Activated B cell treated with CpG ODN at 0.5 μM for 24 hours (primary cell): ENCODE results near the gene CALD1. TPM values are rescaled to one million over a fixed set of nuclear protein-coding genes. Genes with fewer than 3 reads are reported as not detected.

Experiments used
- ATAC-seq: fragments of 200-7000 bp; cut with Tn5 transposase; one replicate; pipeline ENCODE4 v1.10.0; 2021; ENCODE audit warnings: low read depth, mild to moderate bottlenecking, moderate library complexity
- CTCF ChIA-PET: fragments of 350-600 bp; sonication (Branson Sonifier 250); formaldehyde crosslinking; loops from one replicate; lab custom pipeline; 2021; ENCODE audit warnings: antibody characterized with exemption; lab: Charles Lee
- POLR2A ChIA-PET: fragments of 350-600 bp; sonication (Branson Sonifier 250); formaldehyde crosslinking; loops from one replicate; lab custom pipeline; 2021; ENCODE audit warnings: antibody characterized with exemption; lab: Charles Lee
- DNase-seq: peaks from one replicate; pipeline ENCODE4 v3.0.0; 2022
- H3K27ac Mint-ChIP-seq: one replicate; pipeline ENCODE4 v1.8.0; 2020; ENCODE audit warnings: mixed read lengths
- H3K27me3 Mint-ChIP-seq: one replicate; pipeline ENCODE4 v1.8.0; 2021; ENCODE audit warnings: mixed read lengths
- H3K36me3 Mint-ChIP-seq: one replicate; pipeline ENCODE4 v1.8.0; 2021; ENCODE audit warnings: low read depth, mixed read lengths
- H3K4me1 Mint-ChIP-seq: one replicate; pipeline ENCODE4 v1.8.0; 2021; ENCODE audit warnings: mixed read lengths
- H3K4me3 Mint-ChIP-seq: one replicate; pipeline ENCODE4 v1.8.0; 2020; ENCODE audit warnings: mild to moderate bottlenecking, mixed read lengths
- H3K9me3 Mint-ChIP-seq: one replicate; pipeline ENCODE4 v1.8.0; 2020; ENCODE audit warnings: mixed read lengths
- intact Hi-C: fragments of 100-400 bp; cut with micrococcal nuclease; formaldehyde crosslinking; loops from one replicate; pipeline ENCODE4 v1.15.1; 2024
- total RNA-seq: library from RNA; stranded (reverse); gene quantifications from 2 replicates; pipeline ENCODE4 v1.2.3, GENCODE V29; 2022
- TF ChIP-seq, protein P1 (sequence below): fragments of 200-600 bp; IDR thresholded peaks from one replicate; pipeline ENCODE4 v1.8.0; 2022; ENCODE audit warnings: antibody characterized with exemption, mild to moderate bottlenecking

Gene CALD1
- total RNA-seq, 1 donor from 2014 or later = 0.33 TPM

DNA sequence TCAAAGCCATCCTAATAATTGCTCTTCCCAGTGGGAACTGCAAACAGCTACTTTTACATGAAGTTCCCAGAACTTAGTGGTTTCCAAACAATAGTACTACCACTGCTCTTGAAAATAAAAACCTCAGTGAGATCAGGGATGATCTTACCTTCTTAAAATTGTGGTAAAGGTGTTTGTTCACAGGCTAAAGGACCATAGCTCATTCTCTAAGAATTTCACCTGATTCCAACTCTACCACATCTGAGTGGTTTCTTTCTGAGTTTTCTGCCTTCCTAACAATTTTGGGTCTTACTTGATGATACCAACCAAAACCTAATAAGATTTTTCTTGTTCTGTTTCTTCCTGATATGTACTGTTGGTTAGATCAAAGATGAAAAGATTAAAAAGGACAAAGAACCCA is 161.3 kb downstream of the CALD1 start:
- ChIA-PET POLR2A (no interaction called here), CTCF (interaction anchor here (1.4 kb wide), 1 partner anchor 307 kb away, joined by 3 read pairs; no protein-coding TSS in a partner anchor)
- TF ChIP-seq, protein P1, sequence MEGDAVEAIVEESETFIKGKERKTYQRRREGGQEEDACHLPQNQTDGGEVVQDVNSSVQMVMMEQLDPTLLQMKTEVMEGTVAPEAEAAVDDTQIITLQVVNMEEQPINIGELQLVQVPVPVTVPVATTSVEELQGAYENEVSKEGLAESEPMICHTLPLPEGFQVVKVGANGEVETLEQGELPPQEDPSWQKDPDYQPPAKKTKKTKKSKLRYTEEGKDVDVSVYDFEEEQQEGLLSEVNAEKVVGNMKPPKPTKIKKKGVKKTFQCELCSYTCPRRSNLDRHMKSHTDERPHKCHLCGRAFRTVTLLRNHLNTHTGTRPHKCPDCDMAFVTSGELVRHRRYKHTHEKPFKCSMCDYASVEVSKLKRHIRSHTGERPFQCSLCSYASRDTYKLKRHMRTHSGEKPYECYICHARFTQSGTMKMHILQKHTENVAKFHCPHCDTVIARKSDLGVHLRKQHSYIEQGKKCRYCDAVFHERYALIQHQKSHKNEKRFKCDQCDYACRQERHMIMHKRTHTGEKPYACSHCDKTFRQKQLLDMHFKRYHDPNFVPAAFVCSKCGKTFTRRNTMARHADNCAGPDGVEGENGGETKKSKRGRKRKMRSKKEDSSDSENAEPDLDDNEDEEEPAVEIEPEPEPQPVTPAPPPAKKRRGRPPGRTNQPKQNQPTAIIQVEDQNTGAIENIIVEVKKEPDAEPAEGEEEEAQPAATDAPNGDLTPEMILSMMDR = no peak

DNA sequence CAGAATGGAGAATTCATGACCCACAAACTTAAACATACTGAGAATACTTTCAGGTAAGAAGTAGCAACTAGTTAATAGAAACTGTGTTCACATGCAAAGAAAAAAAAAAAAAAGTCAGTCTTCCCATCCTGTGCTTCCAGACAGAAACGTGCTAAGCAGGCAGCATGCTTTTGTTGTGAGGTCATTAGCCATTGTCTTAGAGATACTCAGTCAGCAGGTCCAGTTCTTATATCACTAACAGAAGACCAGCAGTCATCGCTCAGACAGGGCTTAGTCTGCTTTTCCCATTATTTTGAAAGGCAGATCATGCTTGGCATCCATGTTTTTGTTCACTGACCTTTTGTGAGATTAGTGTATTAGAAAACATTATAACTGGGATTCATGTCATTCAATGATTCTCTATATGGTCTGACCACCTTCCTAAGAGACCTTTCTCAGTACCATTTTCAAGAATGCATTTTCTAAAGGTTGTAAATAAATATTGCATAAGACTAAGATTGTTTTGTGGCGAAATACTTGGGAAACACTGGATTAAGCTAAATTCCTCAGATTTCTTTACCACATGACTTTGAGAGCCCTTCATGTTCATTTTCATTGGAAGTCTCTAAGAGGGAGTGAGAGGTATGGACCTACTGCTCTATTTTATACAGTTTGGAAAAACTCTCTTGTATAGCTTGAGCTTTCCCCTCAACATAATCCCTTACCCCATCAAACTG is 161.9 kb downstream of the CALD1 start:
- Mint-ChIP-seq H3K4me3 (no peak overlapping the region), H3K27ac (no peak overlapping the region), H3K27me3 (no peaks in the 10 kb centered on the region), H3K9me3 (no peaks in the 10 kb centered on the region), H3K4me1 (peaks cover under 1% of the 10 kb centered on the region), H3K36me3 (no peaks in the 10 kb centered on the region)
- TF ChIP-seq, protein P1 = no peak
- no peak for DNase-seq
- POLR2A ChIA-PET = no interaction called here
- intact Hi-C loops = no loop called here
- no peak for ATAC-seq
- CTCF ChIA-PET = interaction anchor here (1.4 kb wide), 1 partner anchor 308 kb away, joined by 3 read pairs; no protein-coding TSS in a partner anchor

More for the DNA sequence above, 161.3 kb downstream of the CALD1 start:
- Mint-ChIP-seq H3K27ac (no peak overlapping the region), H3K9me3 (no peaks in the 10 kb centered on the region), H3K27me3 (no peaks in the 10 kb centered on the region), H3K4me1 (no peaks in the 10 kb centered on the region), H3K4me3 (no peak overlapping the region), H3K36me3 (no peaks in the 10 kb centered on the region)
- no peak for DNase-seq
- no peak for ATAC-seq
- intact Hi-C loops = no loop called here

DNA sequence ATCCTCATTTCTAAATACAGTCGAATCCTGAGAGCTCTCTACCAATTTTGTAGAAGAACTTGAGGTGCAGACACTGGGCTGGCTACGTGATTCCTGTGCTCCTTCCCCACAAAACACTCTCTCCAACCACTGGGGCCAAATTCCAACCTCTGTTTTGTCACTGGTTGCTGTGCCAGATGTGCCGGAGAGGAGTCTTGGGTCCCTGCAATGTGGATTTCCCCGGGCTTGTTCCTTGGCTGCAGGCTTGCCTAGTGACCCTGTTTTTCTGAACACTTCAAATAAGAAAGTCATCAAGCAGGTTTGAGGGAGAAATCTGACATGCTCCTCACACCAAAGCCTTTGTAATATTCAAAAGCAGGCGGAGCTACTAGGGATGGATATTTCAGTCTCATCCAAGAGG is 162.5 kb downstream of the CALD1 start:
- Mint-ChIP-seq H3K4me1 (peaks cover 1% of the 10 kb centered on the region), H3K27ac (no peak overlapping the region), H3K9me3 (no peaks in the 10 kb centered on the region), H3K27me3 (no peaks in the 10 kb centered on the region), H3K36me3 (no peaks in the 10 kb centered on the region), H3K4me3 (no peak overlapping the region)
- ChIA-PET POLR2A (no interaction called here), CTCF (interaction anchor here (1.4 kb wide), 1 partner anchor 309 kb away, joined by 3 read pairs; no protein-coding TSS in a partner anchor)
- TF ChIP-seq, protein P1 = no peak
- no peak for DNase-seq
- ATAC-seq = no peak
- intact Hi-C loops = no loop called here

DNA sequence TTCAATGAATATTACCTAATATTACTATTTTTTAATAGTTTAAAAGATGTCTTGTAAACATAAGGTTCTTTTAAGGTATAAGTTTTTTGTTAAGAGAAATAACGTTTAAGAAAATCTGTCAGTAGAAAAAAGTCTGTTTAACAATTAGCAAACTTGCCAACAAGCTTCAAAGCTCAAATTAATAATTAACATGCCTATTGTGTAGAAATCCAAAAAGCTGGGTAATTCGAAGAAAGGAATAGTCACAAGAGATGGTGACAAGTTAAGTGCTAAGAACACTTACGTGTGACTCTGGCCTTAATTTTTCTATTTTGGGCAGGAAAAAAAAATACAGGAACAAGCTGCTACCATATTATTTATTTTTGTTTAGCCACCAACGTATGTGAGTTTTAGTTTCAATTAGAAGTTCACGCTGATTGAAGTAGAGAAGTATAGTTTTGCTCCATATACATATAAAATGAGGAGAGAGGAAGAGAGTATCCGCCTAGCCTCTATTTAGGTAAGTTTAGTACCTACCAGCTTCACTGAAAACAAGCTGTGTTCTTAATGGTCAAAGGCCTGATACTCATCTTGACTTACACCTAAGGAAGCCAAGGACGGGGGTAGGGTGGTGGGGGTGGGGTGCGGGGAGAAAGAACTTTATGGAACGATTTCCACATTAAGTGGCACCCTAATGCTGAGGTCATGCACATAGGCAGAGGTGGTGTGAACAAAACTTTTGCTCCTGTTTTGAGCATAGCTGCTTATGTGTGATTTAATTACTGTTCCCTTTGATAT is 163.4 kb downstream of the CALD1 start:
- no peaks in the 10 kb centered on the region for H3K9me3 Mint-ChIP-seq

More for the DNA sequence above, 163.4 kb downstream of the CALD1 start:
- Mint-ChIP-seq H3K36me3 (no peaks in the 10 kb centered on the region), H3K27ac (no peak overlapping the region), H3K4me3 (no peak overlapping the region), H3K27me3 (no peaks in the 10 kb centered on the region), H3K4me1 (peaks cover 1% of the 10 kb centered on the region)
- TF ChIP-seq, protein P1 = no peak
- intact Hi-C loops = loop anchor here (1.0 kb wide), 1 partner anchor 310 kb away; no protein-coding TSS in a partner anchor
- ATAC-seq = no peak
- ChIA-PET CTCF (interaction anchor here (0.8 to 3.9 kb wide), 5 partner anchors 9 to 429 kb away, joined by 3 to 30 read pairs (median 3); no protein-coding TSS in a partner anchor), POLR2A (interaction anchor here (0.6 kb wide), 1 partner anchor 557 kb away, joined by 4 read pairs; no protein-coding TSS in a partner anchor)
- no peak for DNase-seq
